CD4-positive, alpha-beta T cell (primary cell): ENCODE results near the gene NTM. TPM values are rescaled to one million over a fixed set of nuclear protein-coding genes. Genes with fewer than 3 reads are reported as not detected.

Experiments
- ATAC-seq: fragments of 200-7000 bp; cut with Tn5 transposase; one replicate; pipeline ENCODE4 v1.10.0; 2022; ENCODE audit warnings: mild to moderate bottlenecking; ENCODE audit not compliant: poor library complexity
- CTCF ChIA-PET: fragments of 350-600 bp; sonication (Branson Sonifier 250); formaldehyde crosslinking; loops from one replicate; lab custom pipeline; 2021; ENCODE audit warnings: antibody characterized with exemption, inconsistent platforms; lab: Charles Lee
- POLR2A ChIA-PET: fragments of 350-600 bp; sonication (Branson Sonifier 250); formaldehyde crosslinking; loops from one replicate; lab custom pipeline; 2021; ENCODE audit warnings: antibody characterized with exemption, inconsistent platforms; lab: Charles Lee
- DNase-seq, 14 experiments: peaks; one replicate each; pipeline ENCODE4 v3.0.0-alpha.2; 2013 to 2020; ENCODE audit warnings: mixed read lengths in 2 of 14
- H3K27ac ChIP-seq, 2 donors: one replicate each; pipeline versions ENCODE4 v1.5.1 to v1.7.0; 2013; ENCODE audit warnings: low read length in 2 of 2, low read depth in 1 of 2, mild to moderate bottlenecking in 1 of 2
- H3K27me3 ChIP-seq, 2 experiments: 1 replicate in 1 of 2; 2 replicates in 1 of 2; pipeline versions ENCODE4 v1.6.1 to v1.7.0; 2013; ENCODE audit warnings: low read length in 2 of 2, control low read depth in 1 of 2, mild to moderate bottlenecking in 1 of 2, moderate library complexity in 1 of 2; ENCODE audit not compliant: insufficient read depth in 2 of 2, control insufficient read depth in 1 of 2
- H3K36me3 ChIP-seq: one replicate; pipeline ENCODE4 v1.6.1; 2013; ENCODE audit warnings: low read length, control low read depth; ENCODE audit not compliant: insufficient read depth
- H3K4me1 ChIP-seq: one replicate; pipeline ENCODE4 v1.6.1; 2013; ENCODE audit warnings: low read length, control low read depth; ENCODE audit not compliant: insufficient read depth
- H3K4me3 ChIP-seq: one replicate; pipeline ENCODE4 v1.5.1; 2013; ENCODE audit warnings: mild to moderate bottlenecking, low read length, moderate library complexity
- H3K9me3 ChIP-seq, 2 experiments: 1 replicate in 1 of 2; 2 replicates in 1 of 2; pipeline versions ENCODE4 v1.6.1 to v1.7.0; 2013; ENCODE audit warnings: low read length in 2 of 2, mild to moderate bottlenecking in 2 of 2, control low read depth in 1 of 2, moderate library complexity in 1 of 2; ENCODE audit not compliant: control insufficient read depth in 1 of 2, insufficient read depth in 1 of 2
- H3K27ac Mint-ChIP-seq: one replicate; pipeline ENCODE4 v1.8.0; 2020; ENCODE audit warnings: mixed read lengths
- H3K27me3 Mint-ChIP-seq: one replicate; pipeline ENCODE4 v1.8.0; 2021; ENCODE audit warnings: mixed read lengths
- H3K36me3 Mint-ChIP-seq: one replicate; pipeline ENCODE4 v1.8.0; 2021; ENCODE audit warnings: low read depth, mixed read lengths
- H3K4me1 Mint-ChIP-seq: one replicate; pipeline ENCODE4 v1.8.0; 2021; ENCODE audit warnings: low read depth, mixed read lengths
- H3K4me3 Mint-ChIP-seq: one replicate; pipeline ENCODE4 v1.8.0; 2020; ENCODE audit warnings: mild to moderate bottlenecking, mixed read lengths
- H3K9me3 Mint-ChIP-seq: one replicate; pipeline ENCODE4 v1.8.0; 2020; ENCODE audit warnings: mixed read lengths
- intact Hi-C, 2 experiments: fragments of 100-400 bp; cut with DNase I in 1 of 2; cut with micrococcal nuclease in 1 of 2; formaldehyde crosslinking; loops; one replicate each; pipeline versions ENCODE4 v1.15.1 to v1.9.0; 2023 to 2025; cut with DNase I, micrococcal nuclease
- total RNA-seq, 174 experiments: library from RNA in 2 of 174; stranded (reverse) in 2 of 174; gene quantifications; one replicate each; pipeline ENCODE4 v1.2.3 and lab custom pipeline; 2021 to 2026
- TF ChIP-seq, protein P1 (sequence below): fragments of 200-600 bp; IDR thresholded peaks from one replicate; pipeline ENCODE4 v1.8.0; 2022; ENCODE audit warnings: antibody characterized with exemption, mild to moderate bottlenecking

NTM gene
- total RNA-seq, 2 experiments from 2014 or later = not detected

GRCh38 chr11:131893988-131894387, 523.6 kb downstream of the NTM start:
- TF ChIP-seq, protein P1, sequence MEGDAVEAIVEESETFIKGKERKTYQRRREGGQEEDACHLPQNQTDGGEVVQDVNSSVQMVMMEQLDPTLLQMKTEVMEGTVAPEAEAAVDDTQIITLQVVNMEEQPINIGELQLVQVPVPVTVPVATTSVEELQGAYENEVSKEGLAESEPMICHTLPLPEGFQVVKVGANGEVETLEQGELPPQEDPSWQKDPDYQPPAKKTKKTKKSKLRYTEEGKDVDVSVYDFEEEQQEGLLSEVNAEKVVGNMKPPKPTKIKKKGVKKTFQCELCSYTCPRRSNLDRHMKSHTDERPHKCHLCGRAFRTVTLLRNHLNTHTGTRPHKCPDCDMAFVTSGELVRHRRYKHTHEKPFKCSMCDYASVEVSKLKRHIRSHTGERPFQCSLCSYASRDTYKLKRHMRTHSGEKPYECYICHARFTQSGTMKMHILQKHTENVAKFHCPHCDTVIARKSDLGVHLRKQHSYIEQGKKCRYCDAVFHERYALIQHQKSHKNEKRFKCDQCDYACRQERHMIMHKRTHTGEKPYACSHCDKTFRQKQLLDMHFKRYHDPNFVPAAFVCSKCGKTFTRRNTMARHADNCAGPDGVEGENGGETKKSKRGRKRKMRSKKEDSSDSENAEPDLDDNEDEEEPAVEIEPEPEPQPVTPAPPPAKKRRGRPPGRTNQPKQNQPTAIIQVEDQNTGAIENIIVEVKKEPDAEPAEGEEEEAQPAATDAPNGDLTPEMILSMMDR = no peak
- ChIA-PET POLR2A (no interaction called here), CTCF (no interaction called here)
- Histone ChIP-seq H3K27me3 (no peaks in the 10 kb centered on the region), H3K27ac (no peak overlapping the region), H3K36me3 (no peaks in the 10 kb centered on the region), H3K4me3 (no peak overlapping the region), H3K4me1 (no peaks in the 10 kb centered on the region), H3K9me3 (peaks cover 0 to 4% of the 10 kb centered on the region in 2 experiments)
- Mint-ChIP-seq H3K4me3 (no peak overlapping the region), H3K9me3 (no peaks in the 10 kb centered on the region), H3K27ac (no peak overlapping the region), H3K36me3 (no peaks in the 10 kb centered on the region), H3K27me3 (no peaks in the 10 kb centered on the region), H3K4me1 (no peaks in the 10 kb centered on the region)
- no peak for ATAC-seq
- intact Hi-C loops = no loop called here
- DNase-seq = no peak

- Mint-ChIP-seq H3K4me1 (no peaks in the 10 kb centered on the region), H3K27ac (no peak overlapping the region), H3K9me3 (no peaks in the 10 kb centered on the region), H3K36me3 (no peaks in the 10 kb centered on the region), H3K27me3 (no peaks in the 10 kb centered on the region), H3K4me3 (no peak overlapping the region)
- no peaks in the 10 kb centered on the region for H3K4me1 ChIP-seq
- H3K27ac ChIP-seq = no peak overlapping the region
- ATAC-seq (no peak), DNase-seq (no peak)
- no peaks in the 10 kb centered on the region for H3K27me3 ChIP-seq
- CTCF ChIA-PET = no interaction called here
- intact Hi-C loops = no loop called here
- H3K9me3 ChIP-seq = peaks cover 0 to 4% of the 10 kb centered on the region in 2 experiments
- TF ChIP-seq, protein P1 = no peak
- H3K36me3 ChIP-seq = no peaks in the 10 kb centered on the region
- no peak overlapping the region for H3K4me3 ChIP-seq
- POLR2A ChIA-PET = no interaction called here
Measured at GRCh38 chr11:131894615-131895544, 524.5 kb downstream of the NTM start.

DNA sequence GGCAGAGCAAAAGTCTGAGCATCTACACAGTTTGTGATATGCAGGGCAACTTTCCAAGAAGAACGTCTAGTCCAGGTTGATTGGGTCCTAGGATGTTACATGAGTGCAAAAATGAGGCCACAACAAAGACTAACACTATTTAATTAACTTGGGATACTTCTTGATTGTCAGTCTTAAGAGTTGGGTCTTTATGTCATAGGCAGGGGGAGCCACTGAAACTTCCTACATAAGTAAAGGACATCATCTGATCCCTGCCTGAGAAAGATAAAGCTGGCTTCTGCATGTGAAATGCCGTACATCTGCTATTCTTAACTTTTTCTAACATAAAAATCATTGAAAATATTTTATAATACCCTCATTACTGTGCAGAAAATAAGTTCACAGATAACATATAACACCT, 525.5 kb downstream of the NTM start:
- DNase-seq (no peak), ATAC-seq (no peak)
- Histone ChIP-seq H3K27me3 (no peaks in the 10 kb centered on the region), H3K9me3 (peaks cover 0 to 4% of the 10 kb centered on the region in 2 experiments), H3K27ac (no peak overlapping the region), H3K4me1 (no peaks in the 10 kb centered on the region), H3K36me3 (no peaks in the 10 kb centered on the region), H3K4me3 (no peak overlapping the region)
- ChIA-PET CTCF (no interaction called here), POLR2A (no interaction called here)
- no peaks in the 10 kb centered on the region for H3K4me1 Mint-ChIP-seq
- no peak overlapping the region for H3K27ac Mint-ChIP-seq
- no peaks in the 10 kb centered on the region for H3K9me3 Mint-ChIP-seq
- TF ChIP-seq, protein P1 = no peak
- intact Hi-C loops = no loop called here
- H3K36me3 Mint-ChIP-seq = no peaks in the 10 kb centered on the region
- no peaks in the 10 kb centered on the region for H3K27me3 Mint-ChIP-seq
- no peak overlapping the region for H3K4me3 Mint-ChIP-seq
